K562 (cell line): ENCODE results near the gene CHST10. TPM values are rescaled to one million over a fixed set of nuclear protein-coding genes. Genes with fewer than 3 reads are reported as not detected.

Experiments
- ATAC-seq: fragments of 200-7000 bp; cut with Tn5 transposase; 3 replicates; pipeline ENCODE4 v1.9.1; 2020; ENCODE audit warnings: moderate library complexity
- BruUV-seq: library from RNA; stranded (reverse); fragments of 400-500 nt; replicated peaks from 2 replicates; lab custom pipeline; 2021; lab: Mats Ljungman, UMichigan
- CTCF ChIA-PET: fragments of 300-600 bp; formaldehyde crosslinking; extraction: SDS; loops from one replicate; lab custom pipeline; 2021; ENCODE audit warnings: low intra/inter-chr PET ratio; lab: Yijun Ruan, JAX
- POLR2A ChIA-PET: fragments of 300-600, 350-650 bp; sonication (Branson Sonifier 250); formaldehyde crosslinking; extraction: SDS; loops from one replicate; lab custom pipeline; 2021; ENCODE audit warnings: antibody characterized with exemption, inconsistent platforms; lab: Yijun Ruan, JAX
- DNase-seq, 4 experiments: peaks; one replicate each; pipeline versions ENCODE4 v3.0.0 to v3.0.0-alpha.2; 2011 to 2018; ENCODE audit warnings: low spot score in 3 of 4, mixed read lengths in 3 of 4; ENCODE audit errors: extremely low read depth in 1 of 4
- FAIRE-seq: peaks from 2 replicates; lab custom pipeline; 2011; peaks lifted over from hg19 to GRCh38; lab: Jason Lieb, UNC
- H2AFZ ChIP-seq: 2 replicates; pipeline ENCODE4 v1.6.0; 2011; ENCODE audit warnings: low read depth, low read length, control low read depth, inconsistent platforms
- H3K27ac ChIP-seq: fragments of 200-600 bp; 3 replicates; pipeline ENCODE4 v1.8.0; 2011; ENCODE audit warnings: low read depth, mild to moderate bottlenecking, control low read depth, inconsistent platforms, low read length, moderate library complexity, mixed read lengths; ENCODE audit errors: extremely low read depth
- H3K27me3 ChIP-seq, 2 experiments: fragments of 300-600 bp in 1 of 2; 2 replicates in 1 of 2; 3 replicates in 1 of 2; pipeline versions ENCODE4 v1.6.0 to v1.8.0; 2011; ENCODE audit warnings: inconsistent platforms in 2 of 2, low read length in 2 of 2, mild to moderate bottlenecking in 1 of 2, mixed read lengths in 1 of 2, moderate library complexity in 1 of 2; ENCODE audit not compliant: control insufficient read depth in 2 of 2, insufficient read depth in 2 of 2
- H3K36me3 ChIP-seq: fragments of 300-600 bp; 3 replicates; pipeline ENCODE4 v1.8.0; 2011; ENCODE audit warnings: mild to moderate bottlenecking, low read length, inconsistent platforms; ENCODE audit not compliant: control insufficient read depth, insufficient read depth
- H3K4me1 ChIP-seq, 2 experiments: fragments of 200-600 bp in 1 of 2; replicated peaks in 1 of 2; 2 replicates in 1 of 2; 3 replicates in 1 of 2; pipeline versions ENCODE4 v1.5.1 to v1.8.0; 2011; ENCODE audit warnings: inconsistent platforms in 2 of 2, low read length in 2 of 2, mild to moderate bottlenecking in 1 of 2, mixed read lengths in 1 of 2, moderate library complexity in 1 of 2; ENCODE audit not compliant: control insufficient read depth in 2 of 2, insufficient read depth in 2 of 2
- H3K4me2 ChIP-seq: 2 replicates; pipeline ENCODE4 v1.6.1; 2011; ENCODE audit warnings: low read length, control low read depth, inconsistent platforms, mixed read lengths; ENCODE audit not compliant: insufficient read depth
- H3K4me3 ChIP-seq: fragments of 200-600 bp; sonication (generic), shearing (Covaris generic); 2 replicates; pipeline ENCODE4 v1.5.1; 2016; ENCODE audit warnings: control low read depth, inconsistent platforms
- H3K79me2 ChIP-seq: fragments of 200-600 bp; 3 replicates; pipeline ENCODE4 v1.8.0; 2011; ENCODE audit warnings: low read length, inconsistent platforms; ENCODE audit not compliant: control insufficient read depth, insufficient read depth
- H3K9ac ChIP-seq, 2 experiments: 2 replicates each; pipeline versions ENCODE4 v1.6.0 to v1.6.1; 2011; ENCODE audit warnings: low read depth in 2 of 2, low read length in 2 of 2, control low read depth in 1 of 2, inconsistent platforms in 1 of 2, mild to moderate bottlenecking in 1 of 2, mixed read lengths in 1 of 2; ENCODE audit not compliant: insufficient read depth in 1 of 2
- H3K9me1 ChIP-seq: one replicate; pipeline ENCODE4 v1.6.0; 2011; ENCODE audit warnings: inconsistent platforms, mild to moderate bottlenecking, low read length, moderate library complexity; ENCODE audit not compliant: control insufficient read depth, insufficient read depth
- H3K9me3 ChIP-seq: replicated peaks from 2 replicates; pipeline ENCODE4 v1.5.1; 2011; ENCODE audit warnings: low read depth, low read length, inconsistent platforms; ENCODE audit not compliant: control insufficient read depth, insufficient read depth
- H4K20me1 ChIP-seq: replicated peaks from 2 replicates; pipeline ENCODE4 v1.6.1; 2011; ENCODE audit warnings: low read length, inconsistent platforms, mixed read lengths; ENCODE audit not compliant: control insufficient read depth, insufficient read depth
- CAMTA2 ChIP-seq: fragments of 250-450 bp; sonication (Bioruptor Pico); conservative IDR thresholded peaks from 2 replicates; pipeline ENCODE4 v1.5.1; 2022
- E2F8 ChIP-seq: fragments of 450-650 bp; IDR thresholded peaks from 2 replicates; pipeline ENCODE4 v1.7.1; 2018; ENCODE audit warnings: mild to moderate bottlenecking, low read depth; ENCODE audit not compliant: partially characterized antibody
- ETS2 ChIP-seq: IDR thresholded peaks from 2 replicates; pipeline ENCODE4 v1.6.1; 2016; ENCODE audit warnings: borderline replicate concordance, missing genetic modification characterization, mild to moderate bottlenecking, moderate library complexity, missing compliant biosample characterization; ENCODE audit not compliant: poor library complexity, severe bottlenecking
- MAFF ChIP-seq: IDR thresholded peaks from 2 replicates; pipeline ENCODE4 v1.6.1; 2012; ENCODE audit warnings: low read length, improper control_type of control experiment
- NFIC ChIP-seq: fragments of 450-650 bp; IDR thresholded peaks from 2 replicates; pipeline ENCODE4 v1.6.1; 2017; ENCODE audit warnings: mild to moderate bottlenecking, inconsistent platforms
- NR2C1 ChIP-seq, 2 experiments: fragments of 450-650 bp; IDR thresholded peaks; 2 replicates each; pipeline ENCODE4 v1.6.1; 2017; ENCODE audit warnings: mild to moderate bottlenecking in 2 of 2, antibody characterized with exemption in 1 of 2, inconsistent platforms in 1 of 2, missing compliant biosample characterization in 1 of 2, missing genetic modification characterization in 1 of 2
- PYGO2 ChIP-seq: fragments of 450-650 bp; IDR thresholded peaks from 2 replicates; pipeline ENCODE4 v1.6.1; 2016; ENCODE audit warnings: mild to moderate bottlenecking, missing genetic modification characterization, moderate library complexity, missing compliant biosample characterization
- ZNF280A ChIP-seq: fragments of 450-650 bp; IDR thresholded peaks from 2 replicates; pipeline ENCODE4 v1.6.1; 2018; ENCODE audit warnings: mild to moderate bottlenecking, low read depth; ENCODE audit not compliant: partially characterized antibody
- WGBS: fragments of 100-300 bp; shearing (Covaris generic); methylation state at CpG from one replicate; pipeline ENCODE4 v1.1.6; 2016; ENCODE audit warnings: low coverage, mixed read lengths; ENCODE audit not compliant: insufficient coverage; ENCODE audit errors: missing lambda C conversion rate; 5-methylcytosine and 5-hydroxymethylcytosine counted together
- in situ Hi-C: fragments of 300-500 bp; cut with MboI; formaldehyde crosslinking; loops from 4 replicates; pipeline ENCODE4 v1.15.0; 2018; ENCODE audit warnings: inconsistent platforms, mixed read lengths
- intact Hi-C: fragments of 100-400 bp; cut with micrococcal nuclease; formaldehyde crosslinking; loops from 2 replicates; pipeline ENCODE4 v1.14.2; 2022
- polyA plus RNA-seq, 8 experiments: library from polyadenylated mRNA; depleted of rRNA in 4 of 8; stranded (reverse) in 5 of 8; unstranded in 3 of 8; fragments of >200 nt; fragmentation: Nextera tagmentation in 2 of 8; fragmentation: Illumina TruSeq in 1 of 8; extraction: Ambion mirVana in 2 of 8; extraction: Trizol in 1 of 8; gene quantifications; 2 replicates each; pipeline versions ENCODE4 v1.2.1 to v1.2.3, GENCODE V29; 2011 to 2014; ENCODE audit warnings: inconsistent platforms in 1 of 8, missing spikeins in 1 of 8
- total RNA-seq, 7 experiments: library from RNA; depleted of rRNA in 6 of 7; stranded (reverse); fragments of >200 nt in 6 of 7; fragmentation: Illumina TruSeq in 2 of 7; extraction: Trizol in 2 of 7; gene quantifications; 2 replicates each; pipeline versions ENCODE4 v1.2.1 to v1.2.3, GENCODE V29; 2011 to 2021; ENCODE audit warnings: low replicate concordance in 1 of 7

Gene CHST10
- total and polyA plus RNA-seq, 9 of the 15 experiments (the other 6 are each of a cell fraction or from before 2014, with no cell fraction given), result 1.3 to 30.9 (median 19.3) TPM

GRCh38 chr2:100376836-100377235, 40.6 kb downstream of the CHST10 start:
- POLR2A ChIA-PET, result interaction anchor here (0.6 kb wide), 1 partner anchor 904 kb away, joined by 3 read pairs; no protein-coding TSS in a partner anchor
- ATAC-seq (no peak), FAIRE-seq (no peak), DNase-seq (no peak)
- no peaks in the 10 kb centered on the region for H3K9me3 ChIP-seq
- H3K9ac ChIP-seq, result no peak overlapping the region
- no peak overlapping the region for H3K27ac ChIP-seq
- intact Hi-C loops (no loop called here), in situ Hi-C loops (loop anchor here (25.0 kb wide), 1 partner anchor 815 kb away; no protein-coding TSS in a partner anchor)
- H2AFZ ChIP-seq, result no peak overlapping the region
- no peaks in the 10 kb centered on the region for H3K9me1 ChIP-seq
- H3K4me1 ChIP-seq, result no peaks in the 10 kb centered on the region; a peak in 1 of 5 replicates
- BruUV-seq, result no TSS peak
- WGBS, result 45% methylated on average over 7 of the region's 7 CpGs
- no peak overlapping the region for H3K4me2 ChIP-seq
- CTCF ChIA-PET, result interaction anchor here (0.8 kb wide), 1 partner anchor 113 kb away, joined by 3 read pairs; no protein-coding TSS in a partner anchor
- H3K79me2 ChIP-seq, result no peaks in the 10 kb centered on the region
- H3K4me3 ChIP-seq, result no peak overlapping the region
- H3K27me3 ChIP-seq, result no peaks in the 10 kb centered on the region
- TF ChIP-seq ZNF280A (no peak), NR2C1 (IDR thresholded peaks at IDR 0.05) (no peak), NR2C1 (tag; IDR thresholded peaks at IDR 0.05) (no peak), ETS2 (tag) (no peak), NFIC (peak; percentile 65), CAMTA2 (CRISPR knock-in tag) (no peak), PYGO2 (no peak), E2F8 (no peak), MAFF (no peak)
- no peaks in the 10 kb centered on the region for H4K20me1 ChIP-seq
- H3K36me3 ChIP-seq, result no peaks in the 10 kb centered on the region
